Activated T-cell treated with anti-CD3 and anti-CD28 coated beads, Interleukin-2, amount 50 U/mL, for 72 hours (primary cell): Measurements from ENCODE around the gene RAB11FIP5. TPM values are rescaled to one million over a fixed set of nuclear protein-coding genes. Genes with fewer than 3 reads are reported as not detected.
"Not testable (repeated sequence)": the region's sequence is repeated elsewhere in the genome, so short reads cannot be mapped to it uniquely, and the experiment has no call there.

Source experiments
- ATAC-seq, 2 donors: fragments of 150-1000 bp; cut with Tn5 transposase; replicated peaks in 1 of 2; 2 replicates each; pipeline ENCODE4 v1.10.0; 2021; ENCODE audit warnings: moderate library complexity in 2 of 2, mild to moderate bottlenecking in 1 of 2
- DNase-seq, 2 donors: peaks; one replicate each; pipeline ENCODE4 v3.0.0; 2021 to 2022; ENCODE audit warnings: mixed read lengths in 1 of 2
- H3K27ac Mint-ChIP-seq: one replicate; pipeline ENCODE4 v1.8.0; 2022; ENCODE audit warnings: mild to moderate bottlenecking, moderate library complexity, mixed read lengths
- H3K27me3 Mint-ChIP-seq: one replicate; pipeline ENCODE4 v1.8.0; 2022; ENCODE audit warnings: low read depth, mixed read lengths
- H3K36me3 Mint-ChIP-seq, 2 donors: one replicate each; pipeline ENCODE4 v1.8.0; 2022; ENCODE audit warnings: mixed read lengths in 2 of 2, mild to moderate bottlenecking in 1 of 2; ENCODE audit not compliant: insufficient read depth in 2 of 2
- H3K4me1 Mint-ChIP-seq: one replicate; pipeline ENCODE4 v1.8.0; 2022; ENCODE audit warnings: low read depth, mixed read lengths
- H3K4me3 Mint-ChIP-seq, 2 donors: one replicate each; pipeline ENCODE4 v1.8.0; 2022; ENCODE audit warnings: mild to moderate bottlenecking in 2 of 2, mixed read lengths in 2 of 2, moderate library complexity in 2 of 2
- H3K9me3 Mint-ChIP-seq, 2 donors: one replicate each; pipeline ENCODE4 v1.8.0; 2022; ENCODE audit warnings: mixed read lengths in 2 of 2
- total RNA-seq, 2 donors: library from RNA; stranded (reverse); gene quantifications; one replicate each; pipeline ENCODE4 v1.2.3, GENCODE V29; 2022

The RAB11FIP5 gene
- total RNA-seq, 2 donors from 2014 or later: 6.6 to 9.8 TPM

GRCh38 chr2:73119611-73120239 lies 7.0 kb upstream of the RAB11FIP5 start:
- H3K27me3 Mint-ChIP-seq, DNase-seq, H3K4me1 Mint-ChIP-seq, H3K9me3 Mint-ChIP-seq, H3K36me3 Mint-ChIP-seq, H3K27ac Mint-ChIP-seq, ATAC-seq, H3K4me3 Mint-ChIP-seq: not testable (repeated sequence)

DNA sequence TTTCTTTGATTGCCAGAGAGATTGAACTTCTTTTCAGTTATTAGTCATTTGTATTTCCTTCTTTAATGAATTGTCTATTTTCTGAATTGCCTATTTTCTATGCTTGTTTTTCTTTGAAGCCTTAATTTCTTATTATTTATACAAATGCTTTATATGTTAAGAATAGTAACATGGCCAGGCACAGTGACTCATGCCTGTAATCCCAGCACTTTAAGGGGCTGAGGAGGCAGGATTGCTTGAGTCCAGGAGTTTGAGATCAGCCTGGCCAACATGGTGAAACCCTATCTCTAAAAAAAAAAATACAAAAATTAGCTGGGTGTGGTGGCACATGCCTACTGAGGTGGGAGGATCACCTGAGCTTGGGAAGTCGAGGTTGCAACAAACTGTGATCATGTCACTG lies 4.7 kb upstream of the RAB11FIP5 start:
- no peaks in the 10 kb centered on the region for H3K9me3 Mint-ChIP-seq
- H3K27ac Mint-ChIP-seq: no peak overlapping the region
- ATAC-seq (no peak), DNase-seq (no peak)
- H3K27me3 Mint-ChIP-seq: peaks cover 7% of the 10 kb centered on the region
- H3K4me3 Mint-ChIP-seq: no peak overlapping the region
- peaks cover 5% of the 10 kb centered on the region for H3K4me1 Mint-ChIP-seq
- H3K36me3 Mint-ChIP-seq: no peaks in the 10 kb centered on the region

- peaks cover 6% of the 10 kb centered on the region for H3K27me3 Mint-ChIP-seq
- no peaks in the 10 kb centered on the region for H3K36me3 Mint-ChIP-seq
- no peaks in the 10 kb centered on the region for H3K9me3 Mint-ChIP-seq
- ATAC-seq (no peak), DNase-seq (no peak)
- no peak overlapping the region for H3K4me3 Mint-ChIP-seq
- H3K27ac Mint-ChIP-seq: no peak overlapping the region
- peaks cover 11% of the 10 kb centered on the region for H3K4me1 Mint-ChIP-seq
These were observed 3.6 kb upstream of the RAB11FIP5 start for GRCh38 chr2:73116182-73116960.

DNA sequence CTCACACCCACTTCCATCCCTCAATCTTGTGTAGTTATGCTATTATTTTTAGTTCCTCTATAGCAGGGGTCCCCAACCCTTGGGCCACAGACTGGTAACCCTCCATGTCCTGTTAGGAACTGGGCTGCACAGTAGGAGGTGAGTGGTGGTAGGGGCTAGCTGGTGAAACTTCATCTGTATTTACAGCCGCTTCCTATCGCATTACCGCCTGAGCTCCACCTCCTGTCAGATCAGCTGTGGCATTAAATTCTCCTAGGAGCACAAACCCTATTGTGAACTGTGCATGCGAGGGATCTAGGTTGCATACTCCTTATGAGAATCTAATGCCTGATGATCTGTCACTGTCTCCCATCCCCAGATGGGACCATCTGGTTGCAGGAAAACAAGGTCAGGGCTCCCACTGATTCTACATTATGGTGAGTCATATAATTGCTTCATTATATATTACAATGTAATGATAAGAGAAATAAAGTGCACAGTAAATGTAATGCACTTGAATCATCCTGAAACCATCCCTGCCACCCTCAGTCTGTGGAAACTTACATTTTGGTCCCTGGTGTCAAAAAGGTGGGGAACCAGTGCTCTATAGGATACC lies 1.6 kb upstream of the RAB11FIP5 start:
- Mint-ChIP-seq H3K27me3 (no peaks in the 10 kb centered on the region), H3K36me3 (no peaks in the 10 kb centered on the region), H3K4me1 (peaks cover 26% of the 10 kb centered on the region), H3K4me3 (peak overlapping the region; percentile 50 to 54), H3K9me3 (no peaks in the 10 kb centered on the region), H3K27ac (no peak overlapping the region)
- no peak for ATAC-seq
- DNase-seq: no peak

DNA sequence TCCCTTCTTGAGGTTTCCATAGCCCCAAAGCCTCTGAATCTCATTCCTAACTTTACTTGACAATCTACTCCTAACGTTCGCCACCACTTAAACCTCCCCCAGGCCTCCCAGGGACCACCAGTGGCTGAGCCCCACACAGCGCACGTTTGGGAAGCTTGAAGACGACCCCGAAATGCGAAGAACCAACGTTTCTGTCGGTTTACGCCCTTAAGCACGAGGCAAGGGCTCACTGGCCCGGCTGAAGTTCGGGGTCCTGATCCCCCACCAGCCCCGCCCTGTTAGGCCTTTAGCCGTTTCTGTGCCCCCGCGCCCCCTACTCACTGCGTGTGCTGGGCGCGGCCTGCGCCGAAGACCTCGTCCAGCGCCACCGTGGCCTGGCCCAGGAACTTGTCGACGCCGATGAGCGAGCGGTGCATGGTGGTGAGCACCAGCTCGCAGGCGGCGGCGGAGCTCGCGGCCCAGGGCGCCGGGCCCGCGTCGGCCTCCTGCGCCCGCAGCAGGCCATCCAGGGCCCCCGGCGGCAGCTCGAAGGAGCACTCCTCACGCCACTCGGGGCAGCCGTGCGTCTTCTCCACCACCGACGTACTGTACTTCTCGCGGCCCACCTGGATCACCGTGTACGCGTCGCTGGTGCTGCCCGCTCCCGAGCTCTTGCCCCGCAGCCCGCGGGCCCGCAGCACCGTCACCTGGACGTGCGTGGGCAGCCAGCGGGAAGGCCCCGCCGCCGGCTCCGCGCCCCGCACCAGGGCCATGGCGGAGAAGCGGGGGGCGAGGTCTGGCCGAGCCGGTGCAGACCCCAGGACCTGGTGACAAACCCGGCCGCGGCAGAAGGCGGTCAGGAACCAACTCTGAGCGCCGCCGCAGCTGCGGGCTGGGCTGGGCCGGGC lies 479 bp downstream of the RAB11FIP5 start:
- Mint-ChIP-seq H3K4me3 (peak overlapping the region; percentile 77 to 94), H3K27me3 (no peaks in the 10 kb centered on the region), H3K9me3 (no peaks in the 10 kb centered on the region), H3K27ac (peak overlapping the region; percentile 89), H3K36me3 (no peaks in the 10 kb centered on the region), H3K4me1 (peaks cover 27% of the 10 kb centered on the region)
- peak; percentile 43 to 49 for DNase-seq
- ATAC-seq: peak; percentile 48 to 50

GRCh38 chr2:73111073-73112025 lies 1.4 kb downstream of the RAB11FIP5 start:
- ATAC-seq: no peak
- Mint-ChIP-seq H3K36me3 (no peaks in the 10 kb centered on the region), H3K27ac (peak overlapping the region; percentile 89)

DNA sequence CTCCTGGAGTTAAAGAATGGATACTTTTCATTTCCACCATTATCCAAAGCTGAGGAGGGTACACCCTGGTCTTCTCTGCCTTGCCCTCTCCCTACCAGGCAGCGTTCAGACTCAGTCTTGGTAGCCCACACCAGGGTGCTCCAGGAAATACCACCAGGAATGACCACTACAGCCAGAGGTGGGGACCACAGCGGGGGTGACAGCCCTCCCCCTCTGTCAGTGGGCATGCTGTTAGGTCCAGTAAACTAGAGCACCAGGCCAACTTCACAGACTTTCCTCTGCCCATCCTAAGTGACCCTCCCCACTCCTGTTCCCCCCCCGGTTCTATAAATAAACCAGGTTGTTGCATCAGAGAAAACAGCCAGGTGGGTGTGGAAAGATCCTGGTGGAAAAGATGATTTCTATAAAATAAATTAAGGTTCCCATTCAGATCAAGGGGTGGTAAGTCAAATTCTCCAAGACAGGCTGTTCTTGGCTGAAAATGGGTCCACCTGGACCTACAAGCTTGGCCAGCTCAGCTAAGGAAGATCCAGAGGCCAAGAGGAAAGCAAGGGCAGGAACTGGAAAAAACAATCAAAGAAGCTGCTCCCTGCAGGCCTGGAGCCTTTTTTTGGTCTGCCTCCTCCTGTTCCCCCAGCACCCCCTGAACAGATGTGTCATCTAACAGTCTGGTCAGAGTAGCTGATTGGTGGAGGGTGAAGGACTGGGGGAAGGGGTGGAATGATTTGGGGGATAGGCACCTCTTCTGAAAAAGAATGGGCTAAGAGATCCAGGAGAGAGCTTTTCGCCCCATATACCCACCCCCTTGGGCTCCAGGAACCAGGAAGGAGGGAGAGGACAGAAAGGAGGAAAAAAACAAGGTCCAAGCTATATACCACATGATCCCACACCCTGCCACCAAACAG lies 2.3 kb downstream of the RAB11FIP5 start:
- Mint-ChIP-seq H3K9me3 (no peaks in the 10 kb centered on the region), H3K27ac (no peak overlapping the region), H3K4me3 (peak overlapping the region; percentile 77 to 94), H3K27me3 (no peaks in the 10 kb centered on the region), H3K4me1 (peaks cover 33% of the 10 kb centered on the region), H3K36me3 (no peaks in the 10 kb centered on the region)
- DNase-seq: no peak
- no peak for ATAC-seq

More at GRCh38 chr2:73111073-73112025, 1.4 kb downstream of the RAB11FIP5 start:
- Mint-ChIP-seq H3K4me1 (peaks cover 33% of the 10 kb centered on the region), H3K27me3 (no peaks in the 10 kb centered on the region), H3K4me3 (peak overlapping the region; percentile 77 to 94), H3K9me3 (no peaks in the 10 kb centered on the region)
- DNase-seq: peak; percentile 14 to 21

GRCh38 chr2:73109431-73110167 lies 3.1 kb downstream of the RAB11FIP5 start:
- Mint-ChIP-seq H3K36me3 (no peaks in the 10 kb centered on the region), H3K4me3 (no peak overlapping the region), H3K4me1 (peaks cover 33% of the 10 kb centered on the region), H3K9me3 (no peaks in the 10 kb centered on the region), H3K27me3 (no peaks in the 10 kb centered on the region), H3K27ac (no peak overlapping the region)
- ATAC-seq (no peak), DNase-seq (no peak)

- Mint-ChIP-seq H3K27me3 (no peaks in the 10 kb centered on the region), H3K9me3 (no peaks in the 10 kb centered on the region), H3K27ac (no peak overlapping the region), H3K4me3 (no peak overlapping the region), H3K4me1 (peaks cover 28% of the 10 kb centered on the region), H3K36me3 (no peaks in the 10 kb centered on the region)
- DNase-seq (no peak), ATAC-seq (no peak)
These were observed 5.4 kb downstream of the RAB11FIP5 start for GRCh38 chr2:73107211-73107926.

GRCh38 chr2:73106791-73107190 lies 6.0 kb downstream of the RAB11FIP5 start:
- Mint-ChIP-seq H3K4me3 (no peak overlapping the region), H3K27me3 (no peaks in the 10 kb centered on the region), H3K27ac (no peak overlapping the region), H3K4me1 (peaks cover 27% of the 10 kb centered on the region), H3K36me3 (no peaks in the 10 kb centered on the region), H3K9me3 (no peaks in the 10 kb centered on the region)
- ATAC-seq (no peak), DNase-seq (no peak)
